Amniotic epithelial cell (primary cell): ENCODE data around the gene PIK3R1.
"Not testable (repeated sequence)": the region's sequence is repeated elsewhere in the genome, so short reads cannot be mapped to it uniquely, and the experiment has no call there.

Experiments
- DNase-seq: peaks from one replicate; pipeline ENCODE4 v3.0.0-alpha.2; 2010; ENCODE audit warnings: low read depth

The PIK3R1 gene

DNA sequence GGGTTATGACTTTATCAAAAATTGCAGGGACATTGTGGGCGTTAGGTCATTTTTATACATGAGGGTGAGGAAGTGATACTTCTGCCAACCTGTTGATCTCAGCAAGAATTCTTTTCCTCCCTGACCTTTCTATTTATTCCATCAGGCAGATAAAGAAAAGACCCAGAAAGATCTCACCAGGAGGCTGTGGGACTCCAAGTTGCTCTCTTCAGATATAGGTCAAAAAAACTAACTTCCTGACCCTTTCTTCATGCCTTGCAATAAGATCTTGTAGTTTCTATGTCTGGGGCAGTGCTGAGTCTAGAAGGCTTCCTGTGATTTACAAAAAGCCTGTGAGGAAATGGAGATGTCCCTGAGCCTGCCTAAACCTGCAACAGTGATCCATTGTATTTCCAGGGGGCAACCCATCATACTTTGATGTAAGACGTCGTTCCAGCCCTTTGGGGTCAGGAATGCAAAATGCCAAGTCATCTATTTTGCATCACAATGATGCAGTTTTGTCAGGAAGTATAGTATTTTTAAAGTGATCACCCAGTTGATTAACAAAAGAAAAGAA is 22.0 kb upstream of the PIK3R1 start:
- DNase-seq, result no peak

DNA sequence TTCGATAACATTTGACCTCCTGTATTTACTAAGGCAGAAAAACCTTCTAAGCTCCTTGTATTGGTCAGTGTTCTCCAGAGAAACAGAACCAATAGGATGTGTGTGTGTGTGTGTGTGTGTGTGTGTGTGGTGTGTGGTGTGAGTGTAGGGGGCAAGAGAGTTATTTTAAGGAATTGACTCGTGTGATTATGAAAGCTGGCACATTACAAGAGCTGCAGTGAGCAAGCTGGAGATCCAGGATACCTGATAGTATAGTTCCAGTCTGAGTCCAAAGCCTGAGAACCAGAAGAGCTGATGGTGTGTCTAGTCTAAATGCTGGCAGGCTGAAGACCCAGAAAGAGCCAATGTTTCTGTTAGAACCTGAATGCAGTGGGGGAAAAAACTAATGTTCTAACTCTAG is 21.2 kb upstream of the PIK3R1 start:
- DNase-seq, result no peak

GRCh38 chr5:68195137-68195536 is 20.4 kb upstream of the PIK3R1 start:
- DNase-seq, result no peak

- no peak for DNase-seq
These were observed 18.7 kb upstream of the PIK3R1 start for GRCh38 chr5:68196876-68197275.

DNA sequence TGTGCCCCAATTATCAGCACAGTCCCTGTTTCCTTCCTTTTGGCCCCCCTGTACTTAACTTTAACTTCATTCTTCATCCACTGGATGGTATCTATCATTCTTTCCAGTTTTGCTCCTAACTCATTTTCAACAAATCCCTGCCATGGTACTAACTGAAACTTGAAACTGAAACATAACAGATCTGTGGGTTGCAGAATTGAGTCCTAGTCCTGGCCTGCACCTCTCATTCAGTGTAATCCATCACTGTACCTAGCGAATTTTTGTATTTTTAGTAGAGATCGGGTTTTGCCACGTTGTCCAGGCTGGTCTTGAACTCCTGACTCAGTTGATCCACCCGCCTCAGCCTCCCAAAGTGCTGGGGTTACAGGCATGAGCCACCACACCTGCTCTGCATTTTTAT is 15.3 kb upstream of the PIK3R1 start:
- no peak for DNase-seq

DNA sequence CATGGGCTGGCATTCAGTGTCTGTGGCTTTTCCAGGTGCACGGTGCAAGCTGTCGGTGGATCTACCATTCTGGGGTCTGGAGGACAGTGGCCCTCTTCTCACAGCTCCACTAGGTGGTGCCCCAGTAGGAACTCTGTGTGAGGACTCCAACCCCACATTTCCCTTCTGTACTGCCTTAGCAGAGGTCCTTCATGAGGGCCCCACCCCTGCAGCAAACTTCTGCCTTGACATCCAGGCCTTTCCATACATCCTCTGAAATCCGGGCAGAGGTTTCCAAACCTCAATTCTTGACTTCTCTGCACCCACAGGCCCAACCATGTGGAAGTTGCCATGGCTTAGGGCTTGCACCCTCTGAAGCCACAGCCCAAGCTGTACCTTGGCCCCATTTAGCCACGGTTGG is 4.9 kb upstream of the PIK3R1 start:
- DNase-seq, result not testable (repeated sequence)

GRCh38 chr5:68214482-68215207 is 911 bp upstream of the PIK3R1 start:
- DNase-seq, result peak; percentile 17

DNA sequence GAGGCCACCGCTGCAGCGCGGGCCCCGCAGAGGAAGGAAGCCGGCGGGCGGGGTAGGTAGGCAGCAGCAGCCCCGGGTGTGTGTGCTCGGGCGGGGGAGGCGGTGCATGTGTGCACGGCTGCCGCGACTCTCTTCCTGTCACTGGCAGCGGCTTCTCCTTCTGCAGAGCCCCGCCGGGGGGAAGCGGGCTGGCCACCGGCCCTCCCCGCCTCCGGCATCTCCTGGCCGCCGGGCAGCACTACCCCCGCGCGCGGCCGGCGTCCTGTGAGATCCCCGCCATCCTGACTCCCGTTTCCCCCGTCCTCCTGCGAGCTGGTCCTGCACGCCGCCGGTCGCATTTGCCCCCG is 315 bp downstream of the PIK3R1 start:
- DNase-seq, result no peak

DNA sequence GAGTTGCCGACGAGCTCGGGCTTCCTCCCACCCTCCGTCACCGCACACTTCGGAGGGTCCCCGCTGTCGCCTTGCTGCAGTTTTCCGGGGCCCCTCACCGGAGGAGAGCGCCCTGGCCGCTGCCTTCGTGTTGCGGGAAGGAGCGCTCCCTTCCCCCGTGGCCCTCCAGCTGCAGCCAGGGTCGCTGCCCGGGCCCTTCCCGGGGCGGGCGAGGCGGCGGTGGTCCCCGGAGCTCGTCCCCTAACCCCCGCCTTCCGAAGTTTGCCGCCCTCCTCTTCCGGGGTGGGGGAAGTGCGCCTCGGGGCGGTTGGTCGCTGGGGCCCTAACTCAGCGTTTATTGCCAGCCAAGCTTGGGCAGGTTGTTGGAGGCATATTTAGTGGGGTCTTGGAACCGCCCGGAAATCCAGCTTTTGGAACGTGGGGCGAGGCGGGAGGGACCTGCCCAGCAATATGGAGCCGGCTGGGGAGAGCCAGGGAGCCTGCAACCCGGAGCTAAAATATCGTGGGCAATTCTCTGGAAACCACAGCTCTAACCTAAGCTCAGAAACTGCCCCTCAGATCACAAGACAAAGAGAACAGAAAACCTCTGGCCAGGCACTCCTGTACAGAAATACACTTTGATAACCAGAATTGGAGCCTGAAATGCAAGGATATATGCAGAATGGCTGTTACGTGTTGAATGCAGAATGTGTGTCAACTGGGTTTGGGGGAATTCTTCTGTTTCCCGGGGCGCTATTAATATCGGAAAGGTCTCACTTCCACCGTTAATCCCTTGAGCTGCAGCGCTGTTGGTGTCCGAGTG is 890 bp downstream of the PIK3R1 start:
- peak; percentile 29 for DNase-seq

DNA sequence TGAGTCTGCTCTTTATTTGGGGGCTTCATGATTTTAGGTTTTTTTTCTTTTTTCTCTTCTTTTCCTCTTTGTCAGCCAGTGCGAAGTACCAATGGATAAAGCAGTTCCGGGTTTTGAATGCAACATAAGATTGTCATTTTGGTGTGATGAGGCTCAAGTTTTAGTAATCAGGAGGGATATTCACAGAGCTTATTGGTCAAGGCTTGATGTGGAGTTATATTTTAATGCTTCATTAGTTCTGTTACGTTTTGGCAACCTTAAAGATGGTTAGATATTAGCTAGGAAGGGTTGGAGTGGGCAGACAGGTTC is 1.4 kb downstream of the PIK3R1 start:
- peak; percentile 22 for DNase-seq

DNA sequence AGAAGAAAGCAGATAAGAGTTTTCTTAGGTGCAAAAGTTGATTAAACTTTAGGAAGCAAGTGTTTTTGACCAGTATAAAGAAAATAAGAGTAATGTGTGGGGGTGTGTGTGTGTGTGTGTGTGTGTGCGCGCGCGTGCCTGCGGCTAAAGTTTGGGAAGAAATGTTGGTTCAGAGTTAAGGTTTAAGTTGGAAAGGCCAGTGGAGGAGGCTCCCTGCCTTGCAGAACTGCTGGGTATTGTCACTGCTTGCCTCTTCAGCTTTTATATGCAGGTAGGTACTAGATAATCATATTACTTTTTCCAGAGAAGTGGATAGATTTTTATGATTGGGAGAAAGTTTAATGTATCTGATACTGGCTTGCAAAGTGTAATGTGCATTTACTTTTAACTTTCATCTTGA is 2.0 kb downstream of the PIK3R1 start:
- DNase-seq, result no peak

DNA sequence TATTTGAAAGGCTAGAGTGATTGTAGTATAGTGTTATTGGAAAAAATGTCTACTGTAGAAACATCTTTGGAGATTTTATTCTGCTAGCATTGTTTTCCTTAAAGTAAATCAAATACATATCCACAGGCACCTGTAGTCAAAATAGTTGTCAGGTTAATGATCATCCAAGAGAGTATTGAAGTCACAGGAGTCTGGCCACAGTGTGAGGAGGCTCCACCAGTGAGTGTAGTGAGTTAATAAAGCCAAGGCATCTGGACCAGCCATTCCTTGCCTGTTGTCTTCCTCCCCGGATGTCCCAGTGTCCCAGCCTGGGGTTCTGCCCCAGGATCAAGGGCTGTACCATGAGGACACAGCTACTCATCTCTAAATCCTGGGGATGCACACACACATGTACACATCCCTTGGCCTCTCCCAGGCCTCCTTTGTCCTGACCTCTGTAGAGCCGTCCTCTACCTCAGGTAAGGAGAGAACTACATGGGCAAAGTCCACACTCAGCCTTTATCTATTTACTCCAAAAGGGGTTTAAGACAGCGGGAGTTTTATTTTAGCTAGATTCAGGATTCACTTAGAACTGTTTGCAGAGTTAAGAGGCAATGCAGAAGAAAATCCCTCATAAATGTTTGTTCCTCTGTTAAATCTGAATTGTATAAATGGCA is 3.7 kb downstream of the PIK3R1 start:
- no peak for DNase-seq

DNA sequence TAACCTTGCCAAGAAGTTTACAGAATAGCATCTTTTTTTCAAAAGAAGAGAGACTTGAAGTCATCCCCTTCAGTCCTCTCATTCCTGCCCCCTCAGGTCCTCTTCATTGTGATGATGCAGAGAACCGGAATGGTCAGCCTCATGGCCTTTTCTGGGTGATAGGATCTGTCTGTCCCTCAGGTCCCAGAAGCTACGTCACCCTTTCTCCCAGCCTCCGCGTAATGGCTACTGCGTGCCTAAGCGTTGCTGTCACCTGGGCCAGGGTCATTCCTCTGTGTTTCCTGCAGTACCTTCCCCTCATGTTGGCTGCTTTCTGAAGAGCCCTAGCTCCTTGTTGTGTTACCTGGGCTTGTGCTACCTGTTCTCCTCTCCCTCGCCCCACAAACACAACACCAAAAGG is 4.7 kb downstream of the PIK3R1 start:
- no peak for DNase-seq

DNA sequence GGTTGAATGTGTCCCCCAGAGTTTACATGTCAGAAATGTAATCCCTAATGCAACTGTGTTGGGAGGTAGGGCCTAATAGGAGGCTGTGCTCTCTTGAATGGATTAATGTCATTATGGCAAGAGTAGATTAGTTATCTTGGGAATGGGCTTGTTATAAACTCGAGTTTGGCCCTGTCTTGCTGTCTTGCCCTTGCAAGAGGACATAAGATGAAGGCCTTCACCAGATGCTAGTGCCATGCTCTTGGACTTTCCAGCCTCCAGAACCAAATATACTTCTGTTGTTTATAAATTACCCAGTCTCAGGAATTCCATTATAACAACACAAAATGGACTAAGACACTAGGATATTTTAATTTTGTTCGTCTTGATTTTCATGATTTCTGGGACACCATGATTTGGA is 5.4 kb downstream of the PIK3R1 start:
- DNase-seq, result no peak

DNA sequence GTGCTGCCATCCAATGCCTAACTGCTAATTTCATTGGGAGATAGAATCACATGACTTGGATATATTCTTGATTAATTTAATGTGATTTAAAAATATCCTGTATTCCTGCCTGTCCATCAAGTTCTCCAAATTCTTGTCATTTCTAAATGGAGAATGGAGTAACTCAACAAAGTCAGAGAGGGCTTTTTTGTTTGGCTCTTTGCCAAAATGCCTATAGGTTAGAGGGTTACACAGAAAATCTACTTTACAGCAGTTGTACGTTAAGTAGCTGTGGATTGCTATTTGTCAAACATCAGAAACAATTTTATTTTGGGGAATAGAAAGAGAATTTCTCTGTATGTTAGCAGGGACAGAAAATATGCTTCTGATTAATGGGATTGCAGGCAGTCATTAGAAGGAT is 5.9 kb downstream of the PIK3R1 start:
- no peak for DNase-seq

DNA sequence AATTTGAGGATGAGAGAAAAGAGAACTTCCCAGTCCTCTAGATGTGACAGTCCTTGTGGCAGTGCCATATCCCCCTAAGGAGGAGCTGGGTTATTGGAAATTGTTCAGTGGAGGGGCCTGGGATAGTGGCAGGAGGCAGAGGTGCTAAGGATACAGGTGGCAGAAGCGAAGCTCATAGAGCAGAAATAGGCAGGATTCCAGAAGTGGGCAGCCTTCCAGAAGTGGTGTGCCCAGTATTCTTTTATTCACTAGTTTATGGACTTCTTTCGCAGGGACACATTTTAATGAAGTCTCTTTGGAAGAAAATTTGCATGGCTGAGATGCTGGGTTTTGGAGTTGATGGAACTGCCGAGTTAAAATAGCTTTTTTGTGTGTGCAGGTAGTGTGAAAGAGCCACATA is 6.8 kb downstream of the PIK3R1 start:
- no peak for DNase-seq

GRCh38 chr5:68222824-68223354 is 7.3 kb downstream of the PIK3R1 start:
- DNase-seq, result no peak

- no peak for DNase-seq
These were observed 8.3 kb downstream of the PIK3R1 start for GRCh38 chr5:68223904-68224303.

GRCh38 chr5:68224509-68225187 is 9.1 kb downstream of the PIK3R1 start:
- DNase-seq, result peak; percentile 48

GRCh38 chr5:68225188-68225910 is 9.8 kb downstream of the PIK3R1 start:
- peak; percentile 86 for DNase-seq

DNA sequence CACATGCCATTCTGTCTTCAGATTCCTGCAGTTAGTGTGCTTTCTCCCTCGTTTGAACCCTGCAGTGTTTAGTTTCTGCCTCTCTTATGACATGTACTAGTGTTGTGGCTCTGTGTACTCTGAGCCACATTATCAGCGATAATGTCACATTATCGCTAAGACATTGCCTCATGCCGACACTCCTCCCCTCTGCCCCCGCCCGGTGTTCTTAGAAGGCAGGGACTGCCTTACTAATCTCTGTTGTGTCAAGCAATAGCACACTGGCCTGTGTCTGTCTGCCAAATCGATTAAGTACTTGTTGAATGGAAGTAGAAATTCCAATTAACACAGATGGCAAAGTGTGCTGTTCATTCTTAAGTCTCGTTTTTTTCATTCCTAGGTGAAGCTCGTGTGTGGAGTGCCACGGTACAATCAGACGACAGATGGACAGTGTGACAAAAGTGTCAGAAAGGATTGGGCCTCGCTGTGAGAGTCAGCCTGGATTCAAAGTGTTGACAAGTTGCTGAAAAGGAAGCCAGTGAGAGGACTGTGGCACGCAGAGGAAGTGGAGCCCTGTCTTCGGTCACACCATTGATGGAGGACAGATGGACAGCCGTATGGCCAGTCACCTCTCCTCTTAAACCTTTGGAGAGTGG is 10.5 kb downstream of the PIK3R1 start:
- no peak for DNase-seq
